Heart right ventricle (tissue), 16 donors: ENCODE data around the gene RBM17. TPM values are rescaled to one million over a fixed set of nuclear protein-coding genes. Genes with fewer than 3 reads are reported as not detected.

ENCODE experiments used
- ATAC-seq, 8 donors: fragments of 200-7000 bp; cut with Tn5 transposase; one replicate each; pipeline ENCODE4 v1.9.1; 2020; ENCODE audit warnings: mild to moderate bottlenecking in 8 of 8, moderate library complexity in 8 of 8, moderate number of reproducible peaks in 1 of 8
- DNase-seq, 2 donors: peaks; one replicate each; pipeline ENCODE4 v3.0.0-alpha.2; 2020
- H3K27ac ChIP-seq, 10 donors: fragments of 200-600 bp; sonication (generic) in 2 of 10; one replicate each; pipeline versions ENCODE4 v1.5.0 to v1.8.0; 2020 to 2022; ENCODE audit warnings: mild to moderate bottlenecking in 3 of 10
- H3K27me3 ChIP-seq, 7 donors: fragments of 200-600 bp; one replicate each; pipeline ENCODE4 v1.8.0; 2021 to 2022; ENCODE audit warnings: mild to moderate bottlenecking in 2 of 7
- H3K36me3 ChIP-seq, 9 donors: fragments of 200-600 bp; sonication (generic) in 1 of 9; one replicate each; pipeline versions ENCODE4 v1.5.0 to v1.8.0; 2020 to 2022; ENCODE audit warnings: mild to moderate bottlenecking in 2 of 9
- H3K4me1 ChIP-seq, 9 donors: fragments of 200-600 bp; sonication (generic) in 1 of 9; one replicate each; pipeline versions ENCODE4 v1.5.0 to v1.8.0; 2020 to 2022; ENCODE audit warnings: mild to moderate bottlenecking in 4 of 9
- H3K4me3 ChIP-seq, 10 donors: fragments of 200-600 bp; sonication (generic) in 2 of 10; one replicate each; pipeline versions ENCODE4 v1.5.0 to v1.8.0; 2020 to 2022; ENCODE audit warnings: mild to moderate bottlenecking in 7 of 10, moderate library complexity in 2 of 10
- H3K9me3 ChIP-seq, 11 donors: fragments of 200-600 bp in 10 of 11; sonication (generic) in 2 of 11; one replicate each; pipeline versions ENCODE4 v1.5.0 to v1.8.0; 2013 to 2022; ENCODE audit warnings: mild to moderate bottlenecking in 2 of 11, control low read depth in 1 of 11, moderate library complexity in 1 of 11
- CTCF ChIP-seq, 9 donors: fragments of 200-600 bp; sonication (generic) in 2 of 9; IDR thresholded peaks; one replicate each; pipeline versions ENCODE4 v1.5.0 to v1.8.0; 2021 to 2022; ENCODE audit warnings: antibody characterized with exemption in 9 of 9, mild to moderate bottlenecking in 5 of 9, moderate library complexity in 1 of 9
- WGBS, 2 donors: extraction: QIAGEN DNeasy Blood & Tissue Kit; methylation state at CpG; one replicate each; pipeline ENCODE4 v1.1.7; 2013; ENCODE audit warnings: inconsistent platforms in 1 of 2; 5-methylcytosine and 5-hydroxymethylcytosine counted together
- intact Hi-C, 10 donors: fragments of 100-400 bp; cut with DNase I; formaldehyde crosslinking; loops; one replicate each; pipeline versions ENCODE4 v1.11.1 to v1.14.2; 2022
- polyA plus RNA-seq, 2 donors: library from polyadenylated mRNA; stranded (reverse); fragments of 200-250 nt; gene quantifications; one replicate each; pipeline ENCODE4 v1.2.3, GENCODE V29; 2013
- total RNA-seq, 10 donors: library from RNA; stranded (reverse); fragmentation: NEBNext Ultra II Directional in 3 of 10; extraction: Animal tissue kit (Norgen Biotek cat#: 25700) in 3 of 10; gene quantifications; one replicate each; pipeline versions ENCODE4 v1.2.1 to v1.2.4, GENCODE V29; 2021 to 2023
- donor health status: Arrhythmogenic right ventricular cardiomyopathy.
- donor health status: ischemic (EF 13 %, LVEDD 7.1; RV severe dilation, severe dysfunction).
- donor health status: healthy with polysubstance abuse.
- donor health status: DM: no; HTN: yes; CAD: no.
- donor health status: DM: no; HTN: no; CAD: no.
- donor health status: ischemic (EF 25% LVEDD 6.9; RV normal size, moderate dysfunction).
- donor health status: ischemic (EF 25% LVEDD 5.7; RV mildly dilated, moderate dysfunction).
- donor health status: healthy.
- donor health status: DM: yes; HTN: yes; CAD: no.
- donor health status: Ischemic cardiomyopathy.
- donor health status: ischemic (EF 35%, LVEDD 5.7; RV mildly dilated, moderate dysfunction).
- donor health status: nonischemic (EF 11% LVEDD 7.7; RV severe dilation, severe dysfunction).
- donor health status: DM: yes; HTN: yes; CAD: no.
- donor health status: PGD.
- donor health status: ischemic (EF 29% LVEDD 5.4; RV normal size, mild dysfunction).
- donor health status: nonischemic (EF 23%, LVEDD 6.1; RV moderate dilation, normal function).

The RBM17 gene
- total and polyA plus RNA-seq, 12 donors = 53.4 to 100 (median 64.0) TPM

GRCh38 chr10:6089334-6090219 lies 743 bp downstream of the RBM17 start:
- WGBS, 2 donors = 1% methylated on average over 49 to 53 of the region's 53 CpGs
- intact Hi-C loops = loop anchor here in 8 of 10 donors (5.0 to 10.0 kb wide), 9 partner anchors 53 to 313 kb away; partner anchors contain the start of gene PFKFB3 (in 1 of the 8)
- peaks cover 0 to 5% (median 0%) of the 10 kb centered on the region in 9 donors for H3K36me3 ChIP-seq
- no peaks in the 10 kb centered on the region for H3K9me3 ChIP-seq
- DNase-seq = no peak
- H3K4me1 ChIP-seq = peaks cover 9 to 75% (median 64%) of the 10 kb centered on the region in 9 donors
- no peaks in the 10 kb centered on the region for H3K27me3 ChIP-seq
- H3K4me3 ChIP-seq = peak overlapping the region; percentile 67 to 95 (median 88)
- ATAC-seq = peak in 6 of 8 donors; percentile 3 to 20 (median 7)
- no peak for TF ChIP-seq CTCF (IDR thresholded peaks at IDR 0.05)
- peak overlapping the region; percentile 81 to 97 (median 94) for H3K27ac ChIP-seq

DNA sequence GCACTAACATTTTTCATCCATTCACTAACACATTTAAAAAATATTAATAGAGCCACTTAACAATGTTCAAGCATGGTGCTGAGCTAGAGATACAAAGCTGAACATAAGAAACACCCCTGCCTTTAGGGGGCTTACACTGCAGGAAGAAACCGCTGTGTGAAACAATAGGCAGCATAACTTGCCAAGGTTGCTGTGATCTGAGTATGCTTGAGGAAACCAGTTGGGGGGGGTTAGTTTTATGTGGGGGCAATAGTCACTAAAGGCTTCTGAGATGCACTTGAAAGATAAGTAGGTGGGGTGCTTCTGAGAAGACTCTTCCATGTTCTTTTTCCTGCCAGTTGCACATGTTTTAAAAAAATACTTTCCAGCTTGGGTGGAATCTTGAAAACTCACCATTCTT lies 2.8 kb downstream of the RBM17 start:
- Histone ChIP-seq H3K27me3 (no peaks in the 10 kb centered on the region), H3K4me1 (peaks cover 14 to 88% (median 72%) of the 10 kb centered on the region in 9 donors), H3K36me3 (peaks cover 0 to 5% (median 0%) of the 10 kb centered on the region in 9 donors), H3K9me3 (no peaks in the 10 kb centered on the region), H3K4me3 (peak overlapping the region in 1 of 10 donors; percentile 16), H3K27ac (peak overlapping the region in 7 of 10 donors; percentile 11 to 96 (median 61))
- TF ChIP-seq CTCF (IDR thresholded peaks at IDR 0.05) = peak in 1 of 9 donors; percentile 18
- DNase-seq (peak in 1 of 2 donors; percentile 55), ATAC-seq (peak in 6 of 8 donors; percentile 8 to 56 (median 47))
- 29 to 48% methylated on average over 1 of the region's 1 CpG for WGBS, 2 donors
- intact Hi-C loops = loop anchor here in 2 of 10 donors (5.0 to 10.0 kb wide), 2 partner anchors 63 to 111 kb away; partner anchors contain the start of gene PFKFB3 (in 1 of the 2)

DNA sequence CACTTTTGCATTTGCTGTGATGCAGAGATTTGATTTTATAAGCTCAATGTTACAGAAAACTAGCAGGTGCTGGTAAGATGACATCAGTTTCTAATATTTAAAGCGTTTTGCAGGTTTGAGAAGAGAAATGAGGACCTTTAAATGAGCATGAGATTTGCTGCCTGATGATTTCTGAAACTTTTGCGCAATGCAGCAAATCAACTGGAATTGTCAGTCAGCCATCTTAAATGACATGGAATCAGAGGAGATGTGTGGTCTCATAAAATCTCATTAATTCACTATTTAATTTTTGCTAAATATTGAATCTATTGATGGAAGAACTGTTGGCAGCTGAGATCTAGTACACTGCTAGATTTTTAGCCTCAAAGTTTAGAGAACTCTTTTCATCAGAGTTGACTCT lies 3.9 kb downstream of the RBM17 start:
- no peak for DNase-seq
- Histone ChIP-seq H3K36me3 (peaks cover 0 to 15% (median 4%) of the 10 kb centered on the region in 9 donors), H3K9me3 (no peaks in the 10 kb centered on the region), H3K4me3 (no peak overlapping the region), H3K4me1 (peaks cover 14 to 86% (median 68%) of the 10 kb centered on the region in 9 donors), H3K27ac (peak overlapping the region in 4 of 10 donors; percentile 1 to 64 (median 30)), H3K27me3 (no peaks in the 10 kb centered on the region)
- 74 to 79% methylated on average over 2 of the region's 2 CpGs for WGBS, 2 donors
- intact Hi-C loops = loop anchor here in 2 of 10 donors (5.0 to 10.0 kb wide), 2 partner anchors 62 to 110 kb away; partner anchors contain the start of gene PFKFB3 (in 1 of the 2)
- TF ChIP-seq CTCF (IDR thresholded peaks at IDR 0.05) = no peak
- no peak for ATAC-seq

DNA sequence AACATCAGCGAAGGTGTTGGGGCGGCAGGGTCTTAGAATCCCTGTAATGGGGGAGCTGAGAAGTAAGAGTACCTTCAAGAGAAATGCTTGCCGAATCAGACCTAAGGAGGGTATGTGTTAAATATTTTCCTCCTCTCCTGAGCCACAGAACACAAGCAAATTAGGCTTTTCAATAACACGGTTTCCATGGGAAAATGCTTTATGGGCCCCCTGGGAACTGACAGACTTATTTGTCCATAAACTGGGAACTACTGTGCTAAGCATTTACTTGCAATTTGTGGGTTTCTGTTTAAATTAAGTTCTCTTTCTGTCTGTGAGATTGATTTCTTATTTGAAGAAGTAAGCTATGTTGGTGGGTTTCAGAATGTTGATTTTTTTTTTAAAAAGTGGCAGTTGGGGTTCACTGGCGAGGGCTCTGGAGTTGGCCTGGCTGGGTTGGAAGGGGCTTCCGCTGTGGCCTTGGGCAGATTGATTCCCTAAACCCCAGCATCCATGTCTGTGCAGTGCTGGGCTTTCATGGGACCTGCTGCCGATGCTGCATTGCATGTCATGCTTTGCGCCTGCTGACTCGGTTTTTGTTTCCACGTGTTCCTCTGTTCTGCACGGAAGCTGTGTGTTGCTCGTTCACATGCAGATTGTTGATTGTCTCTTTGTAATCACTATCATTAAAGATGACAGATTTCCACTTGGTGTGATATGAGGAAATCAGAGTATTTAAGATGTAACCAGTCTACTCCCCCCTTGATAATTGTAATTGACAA lies 7.2 kb downstream of the RBM17 start:
- Histone ChIP-seq H3K4me1 (peaks cover 8 to 66% (median 49%) of the 10 kb centered on the region in 9 donors), H3K27ac (no peak overlapping the region), H3K9me3 (no peaks in the 10 kb centered on the region), H3K4me3 (no peak overlapping the region), H3K27me3 (no peaks in the 10 kb centered on the region), H3K36me3 (peaks cover 0 to 47% (median 9%) of the 10 kb centered on the region in 9 donors)
- ATAC-seq (no peak), DNase-seq (no peak)
- intact Hi-C loops = loop anchor here in 1 of 10 donors (10.0 kb wide), 1 partner anchor 59 kb away; no protein-coding TSS in a partner anchor
- TF ChIP-seq CTCF (IDR thresholded peaks at IDR 0.05) = no peak
- WGBS, 2 donors = 60 to 73% methylated on average over 12 of the region's 12 CpGs
